GM18511 (cell line): Measurements from ENCODE around the gene MS4A4E.
"Not testable (repeated sequence)": the region's sequence is repeated elsewhere in the genome, so short reads cannot be mapped to it uniquely, and the experiment has no call there.

Source experiments
- ATAC-seq: cut with Tn5 transposase; IDR thresholded peaks from one replicate; pipeline ENCODE4 v1.9.1; 2021; ENCODE audit warnings: mild to moderate bottlenecking, moderate library complexity; ENCODE audit not compliant: unreplicated experiment

The MS4A4E gene

DNA sequence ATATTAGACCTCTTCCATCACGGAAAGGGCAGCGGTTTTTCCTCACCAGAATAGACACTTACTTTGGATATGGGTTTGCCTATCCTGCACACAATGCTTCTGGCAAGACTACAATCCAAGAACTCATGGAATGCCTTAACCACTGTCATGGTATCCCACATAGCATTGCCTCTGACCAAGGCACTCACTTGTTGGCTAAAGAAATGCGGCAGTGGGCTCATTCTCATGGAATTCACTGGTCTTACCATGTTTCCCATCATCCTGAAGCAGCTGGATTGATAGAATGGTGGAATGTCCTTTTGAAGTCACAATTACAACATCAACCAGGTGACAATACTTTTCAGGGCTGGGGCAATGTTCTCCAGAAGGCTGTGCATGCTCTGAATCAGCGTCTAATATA lies 20.8 kb downstream of the MS4A4E start:
- ATAC-seq, result no peak

- ATAC-seq, result no peak
Measured at GRCh38 chr11:60221692-60222091, 21.2 kb downstream of the MS4A4E start.

DNA sequence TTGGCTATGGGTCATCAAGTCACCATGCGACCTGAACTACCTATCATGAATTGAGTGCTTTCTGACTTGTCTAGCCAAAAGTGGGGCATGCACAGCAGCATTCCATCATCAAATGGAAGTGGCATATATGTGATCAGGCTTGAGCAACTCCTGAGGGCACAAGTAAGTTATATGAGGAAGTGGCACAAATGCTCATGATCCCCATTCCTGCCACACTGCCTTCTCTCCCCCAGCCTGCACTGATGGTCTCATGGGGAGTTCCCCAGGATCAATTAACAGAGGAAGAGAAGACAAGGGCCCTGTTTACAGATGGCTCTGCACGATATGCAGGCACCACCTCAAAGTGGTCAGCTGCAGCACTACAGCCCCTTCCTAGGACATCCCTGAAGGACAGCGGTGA lies 21.8 kb downstream of the MS4A4E start:
- no peak for ATAC-seq

GRCh38 chr11:60214386-60214785 lies 28.6 kb downstream of the MS4A4E start:
- no peak for ATAC-seq

- no peak for ATAC-seq
Measured at GRCh38 chr11:60211206-60211605, 31.7 kb downstream of the MS4A4E start.

- no peak for ATAC-seq
Measured at GRCh38 chr11:60209977-60210376, 33.0 kb downstream of the MS4A4E start.

- ATAC-seq, result no peak
Measured at GRCh38 chr11:60208951-60209350, 34.0 kb downstream of the MS4A4E start.

GRCh38 chr11:60208146-60208895 lies 34.6 kb downstream of the MS4A4E start:
- no peak for ATAC-seq

GRCh38 chr11:60206616-60207015 lies 36.3 kb downstream of the MS4A4E start:
- no peak for ATAC-seq

- ATAC-seq, result peak; percentile 60
Measured at GRCh38 chr11:60204922-60205321, 38.0 kb downstream of the MS4A4E start.

DNA sequence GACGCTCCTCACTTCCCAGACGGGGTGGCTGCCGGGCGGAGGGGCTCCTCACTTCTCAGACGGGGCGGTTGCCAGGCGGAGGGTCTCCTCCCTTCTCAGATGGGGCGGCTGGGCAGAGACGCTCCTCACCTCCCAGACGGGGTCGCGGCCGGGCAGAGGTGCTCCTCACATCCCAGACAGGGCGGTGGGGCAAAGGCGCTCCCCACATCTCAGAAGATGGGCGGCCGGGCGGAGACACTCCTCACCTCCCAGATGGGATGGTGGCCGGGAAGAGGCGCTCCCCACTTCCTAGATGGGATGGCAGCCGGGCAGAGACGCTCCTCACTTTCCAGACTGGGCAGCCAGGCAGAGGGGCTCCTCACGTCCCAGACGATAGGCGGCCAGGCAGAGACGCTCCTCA lies 41.6 kb downstream of the MS4A4E start:
- ATAC-seq, result not testable (repeated sequence)

DNA sequence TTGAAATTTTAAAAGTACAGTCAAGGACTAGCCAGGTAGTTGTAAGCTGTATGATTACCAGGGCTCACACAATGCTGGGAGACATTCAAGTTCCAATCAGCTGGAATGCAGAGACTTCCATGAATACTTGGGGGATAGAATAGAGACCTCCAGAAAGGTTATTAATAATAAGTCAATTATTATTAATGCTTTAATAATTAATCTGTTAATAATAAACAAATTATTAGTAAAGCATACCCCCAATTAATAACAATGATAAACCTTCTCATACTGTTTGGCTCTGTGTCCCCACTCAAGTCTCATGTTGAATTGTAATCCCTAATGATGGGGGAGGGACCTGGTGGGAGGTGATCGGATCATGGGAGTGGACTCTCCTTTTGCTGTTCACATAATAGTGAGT lies 45.5 kb downstream of the MS4A4E start:
- no peak for ATAC-seq

- peak; percentile 60 for ATAC-seq
Measured at GRCh38 chr11:60195923-60196368, 47.0 kb downstream of the MS4A4E start.

- no peak for ATAC-seq
Measured at GRCh38 chr11:60194511-60194910, 48.4 kb downstream of the MS4A4E start.

DNA sequence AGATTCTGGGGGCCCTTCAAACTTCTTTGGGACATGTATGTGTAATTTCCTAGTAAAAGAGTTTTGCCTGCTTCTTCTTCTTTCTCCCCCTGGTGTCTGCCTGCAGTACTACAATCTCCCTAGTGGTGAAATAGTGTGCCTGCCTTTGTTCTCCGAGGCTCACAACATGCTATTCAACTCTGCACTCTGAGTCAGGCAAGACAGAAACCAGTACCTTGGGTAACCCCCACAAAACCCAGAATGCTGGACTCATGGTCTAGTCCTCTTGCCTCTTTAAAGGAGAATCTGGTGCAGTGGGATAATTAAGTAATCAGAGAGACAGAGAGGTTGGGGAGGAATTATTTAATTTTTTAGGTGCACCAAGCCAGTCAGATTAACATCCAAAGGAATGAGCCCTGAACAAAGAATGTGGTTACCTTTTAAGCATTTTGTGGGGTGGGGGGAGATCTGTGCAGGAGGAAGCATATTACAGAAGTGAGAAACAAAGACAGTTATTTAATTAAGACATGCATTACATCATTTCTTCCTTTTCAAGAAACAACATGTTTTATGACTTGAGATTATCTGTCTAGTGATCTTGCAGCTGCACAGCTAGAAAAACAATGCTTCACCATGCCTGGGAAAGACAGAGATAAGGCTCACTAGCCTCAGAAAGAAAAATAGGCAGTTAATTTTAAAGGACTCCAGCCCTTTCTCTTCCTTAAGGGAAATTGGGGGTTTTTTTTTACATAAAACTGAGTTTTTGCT lies 49.1 kb downstream of the MS4A4E start:
- ATAC-seq, result peak; percentile 94

DNA sequence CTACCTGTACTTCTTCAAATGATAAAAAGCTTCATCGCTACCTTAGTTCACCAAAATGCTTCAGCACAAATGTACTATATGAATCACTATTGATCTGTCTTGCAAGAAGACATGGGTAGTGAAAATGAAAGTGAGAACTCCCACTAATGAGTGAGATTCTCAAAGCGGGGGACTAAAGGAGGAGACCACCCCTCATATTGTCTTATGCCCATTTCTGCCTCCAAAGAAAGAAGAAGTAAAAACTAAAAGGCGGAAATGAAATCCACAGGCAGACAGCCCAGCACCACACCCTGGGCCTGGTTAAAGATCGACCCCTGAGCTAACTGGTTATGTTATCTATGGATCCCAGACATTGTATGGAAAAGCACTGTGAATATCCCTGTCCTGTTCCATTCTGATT lies 50.4 kb downstream of the MS4A4E start:
- ATAC-seq, result not testable (repeated sequence)

- not testable (repeated sequence) for ATAC-seq
Measured at GRCh38 chr11:60188481-60188880, 54.5 kb downstream of the MS4A4E start.

- ATAC-seq, result not testable (repeated sequence)
Measured at GRCh38 chr11:60186128-60186527, 56.8 kb downstream of the MS4A4E start.

- ATAC-seq, result not testable (repeated sequence)
Measured at GRCh38 chr11:60185512-60185827, 57.5 kb downstream of the MS4A4E start.

GRCh38 chr11:60184824-60185511 lies 58.0 kb downstream of the MS4A4E start:
- peak; percentile 77 for ATAC-seq

GRCh38 chr11:60183591-60184205 lies 59.2 kb downstream of the MS4A4E start:
- no peak for ATAC-seq
